ENCODE measurements around the gene THBS4. TPM values are rescaled to one million over a fixed set of nuclear protein-coding genes. Genes with fewer than 3 reads are reported as not detected.
"Not testable (repeated sequence)": the region's sequence is repeated elsewhere in the genome, so short reads cannot be mapped to it uniquely, and the experiment has no call there.

Gene THBS4
- total and polyA plus RNA-seq, 2 experiments from 2014 or later = 0.43 to 0.70 TPM

- in situ Hi-C loops (cut with MboI) = no loop called here
- H3K9ac ChIP-seq = no peak overlapping the region
- DNase-seq = no peak
- no peaks in the 10 kb centered on the region for H4K20me1 ChIP-seq (ENCODE audit: insufficient read depth)
- no peaks in the 10 kb centered on the region for H3K27me3 ChIP-seq (replicated peaks; ENCODE audit: insufficient read depth)
- no peaks in the 10 kb centered on the region for H3K36me3 ChIP-seq (ENCODE audit: low read depth)
- no peak overlapping the region for H3K27ac ChIP-seq
- WGBS, 2 experiments (ENCODE audit: low coverage in 1 of 2, low lambda C conversion rate in 2 of 2, missing lambda C conversion rate in 2 of 2) = 25 to 30% methylated on average over 9 of the region's 9 CpGs
- no peak overlapping the region for H3K4me3 ChIP-seq
- H3K79me2 ChIP-seq (ENCODE audit: insufficient read depth) = no peaks in the 10 kb centered on the region
- H3K4me2 ChIP-seq (ENCODE audit: unreplicated experiment) = no peak overlapping the region
- TF ChIP-seq EZH2 (IDR thresholded peaks at IDR 0.05; ENCODE audit: insufficient read depth, poor library complexity, severe bottlenecking) = no peak
- no peaks in the 10 kb centered on the region for H3F3A ChIP-seq (ENCODE audit: insufficient read depth)
- H3K9me3 ChIP-seq (ENCODE audit: low read depth) = no peaks in the 10 kb centered on the region
- H3K4me1 ChIP-seq (ENCODE audit: insufficient read depth) = no peaks in the 10 kb centered on the region
- no peaks in the 10 kb centered on the region for H3K9me2 ChIP-seq (ENCODE audit: insufficient read depth)
- no peak overlapping the region for H2AFZ ChIP-seq
Observed at GRCh38 chr5:80109646-80110478, 74.7 kb downstream of the THBS4 start.

- H3K27me3 ChIP-seq (replicated peaks; ENCODE audit: insufficient read depth); H3K79me2 ChIP-seq (ENCODE audit: insufficient read depth); H4K20me1 ChIP-seq (ENCODE audit: insufficient read depth); in situ Hi-C loops (cut with MboI); H3K4me3 ChIP-seq; H3K4me2 ChIP-seq (ENCODE audit: unreplicated experiment); H3K9ac ChIP-seq; H3K9me3 ChIP-seq (ENCODE audit: low read depth); H3F3A ChIP-seq (ENCODE audit: insufficient read depth); H3K27ac ChIP-seq; H3K36me3 ChIP-seq (ENCODE audit: low read depth); H3K9me2 ChIP-seq (ENCODE audit: insufficient read depth); DNase-seq; H3K4me1 ChIP-seq (ENCODE audit: insufficient read depth); H2AFZ ChIP-seq: not testable (repeated sequence)
- whole genome bisulfite sequencing, 2 experiments (ENCODE audit: low coverage in 1 of 2, low lambda C conversion rate in 2 of 2, missing lambda C conversion rate in 2 of 2) = 47 to 57% methylated on average over 5 of the region's 5 CpGs
Observed at GRCh38 chr5:80111376-80111990, 76.3 kb downstream of the THBS4 start.

GRCh38 chr5:80114860-80115259 lies 79.7 kb downstream of the THBS4 start:
- Histone ChIP-seq H3K27ac (no peak overlapping the region), H3K9me3 (ENCODE audit: low read depth) (no peaks in the 10 kb centered on the region), H3K9ac (no peak overlapping the region), H3F3A (ENCODE audit: insufficient read depth) (no peaks in the 10 kb centered on the region), H3K4me1 (ENCODE audit: insufficient read depth) (no peaks in the 10 kb centered on the region), H2AFZ (no peak overlapping the region), H3K27me3 (replicated peaks; ENCODE audit: insufficient read depth) (no peaks in the 10 kb centered on the region), H3K9me2 (ENCODE audit: insufficient read depth) (no peaks in the 10 kb centered on the region), H4K20me1 (ENCODE audit: insufficient read depth) (no peaks in the 10 kb centered on the region), H3K36me3 (ENCODE audit: low read depth) (no peaks in the 10 kb centered on the region), H3K4me3 (no peak overlapping the region), H3K79me2 (ENCODE audit: insufficient read depth) (no peaks in the 10 kb centered on the region), H3K4me2 (ENCODE audit: unreplicated experiment) (no peak overlapping the region)
- in situ Hi-C loops (cut with MboI) = no loop called here
- WGBS, 2 experiments (ENCODE audit: low coverage in 1 of 2, low lambda C conversion rate in 2 of 2, missing lambda C conversion rate in 2 of 2) = 5 to 9% methylated on average over 3 of the region's 3 CpGs
- no peak for TF ChIP-seq EZH2 (IDR thresholded peaks at IDR 0.05; ENCODE audit: insufficient read depth, poor library complexity, severe bottlenecking)
- no peak for TF ChIP-seq EZH2phosphoT487 (IDR thresholded peaks at IDR 0.05; ENCODE audit: insufficient read depth, low read depth)
- DNase-seq = no peak

GRCh38 chr5:80116000-80116399 lies 80.9 kb downstream of the THBS4 start:
- WGBS, 2 experiments (ENCODE audit: low coverage in 1 of 2, low lambda C conversion rate in 2 of 2, missing lambda C conversion rate in 2 of 2) = 54 to 60% methylated on average over 4 of the region's 4 CpGs
- no peak overlapping the region for H3K4me3 ChIP-seq

More at GRCh38 chr5:80116000-80116399, 80.9 kb downstream of the THBS4 start:
- no peaks in the 10 kb centered on the region for H3K9me3 ChIP-seq (ENCODE audit: low read depth)
- H3K27ac ChIP-seq = no peak overlapping the region
- no peaks in the 10 kb centered on the region for H3K9me2 ChIP-seq (ENCODE audit: insufficient read depth)
- no peaks in the 10 kb centered on the region for H3F3A ChIP-seq (ENCODE audit: insufficient read depth)
- H3K27me3 ChIP-seq (replicated peaks; ENCODE audit: insufficient read depth) = no peaks in the 10 kb centered on the region
- no peak overlapping the region for H3K4me2 ChIP-seq (ENCODE audit: unreplicated experiment)
- in situ Hi-C loops (cut with MboI) = no loop called here
- no peak overlapping the region for H3K9ac ChIP-seq
- TF ChIP-seq EZH2 (IDR thresholded peaks at IDR 0.05; ENCODE audit: insufficient read depth, poor library complexity, severe bottlenecking) = no peak
- TF ChIP-seq EZH2phosphoT487 (IDR thresholded peaks at IDR 0.05; ENCODE audit: insufficient read depth, low read depth) = no peak
- no peak for DNase-seq
- no peak overlapping the region for H2AFZ ChIP-seq
- H3K79me2 ChIP-seq (ENCODE audit: insufficient read depth) = no peaks in the 10 kb centered on the region
- H3K4me1 ChIP-seq (ENCODE audit: insufficient read depth) = no peaks in the 10 kb centered on the region
- no peaks in the 10 kb centered on the region for H3K36me3 ChIP-seq (ENCODE audit: low read depth)
- no peaks in the 10 kb centered on the region for H4K20me1 ChIP-seq (ENCODE audit: insufficient read depth)
